Caki2 (cell line): ENCODE measurements around the gene DUSP8. TPM values are rescaled to one million over a fixed set of nuclear protein-coding genes. Genes with fewer than 3 reads are reported as not detected.

ENCODE experiments used
- DNase-seq: peaks from one replicate; pipeline ENCODE4 v3.0.0-alpha.2; 2015; ENCODE audit warnings: low read depth
- in situ Hi-C: cut with HindIII; loops from 2 replicates; pipeline ENCODE4 v1.10.0; 2016; ENCODE audit warnings: low sequenced_read_pairs, low pct_unique_long_range_greater_than_20kb, mixed read lengths
- total RNA-seq: library from RNA; depleted of rRNA; stranded (reverse); fragments of >200 nt; shearing (Covaris generic); gene quantifications from 2 replicates; pipeline ENCODE4 v1.2.3, GENCODE V29; 2014; ENCODE audit warnings: low replicate concordance

Gene DUSP8
- total RNA-seq, 1 experiment from 2014 or later = 0.07 TPM

DNA sequence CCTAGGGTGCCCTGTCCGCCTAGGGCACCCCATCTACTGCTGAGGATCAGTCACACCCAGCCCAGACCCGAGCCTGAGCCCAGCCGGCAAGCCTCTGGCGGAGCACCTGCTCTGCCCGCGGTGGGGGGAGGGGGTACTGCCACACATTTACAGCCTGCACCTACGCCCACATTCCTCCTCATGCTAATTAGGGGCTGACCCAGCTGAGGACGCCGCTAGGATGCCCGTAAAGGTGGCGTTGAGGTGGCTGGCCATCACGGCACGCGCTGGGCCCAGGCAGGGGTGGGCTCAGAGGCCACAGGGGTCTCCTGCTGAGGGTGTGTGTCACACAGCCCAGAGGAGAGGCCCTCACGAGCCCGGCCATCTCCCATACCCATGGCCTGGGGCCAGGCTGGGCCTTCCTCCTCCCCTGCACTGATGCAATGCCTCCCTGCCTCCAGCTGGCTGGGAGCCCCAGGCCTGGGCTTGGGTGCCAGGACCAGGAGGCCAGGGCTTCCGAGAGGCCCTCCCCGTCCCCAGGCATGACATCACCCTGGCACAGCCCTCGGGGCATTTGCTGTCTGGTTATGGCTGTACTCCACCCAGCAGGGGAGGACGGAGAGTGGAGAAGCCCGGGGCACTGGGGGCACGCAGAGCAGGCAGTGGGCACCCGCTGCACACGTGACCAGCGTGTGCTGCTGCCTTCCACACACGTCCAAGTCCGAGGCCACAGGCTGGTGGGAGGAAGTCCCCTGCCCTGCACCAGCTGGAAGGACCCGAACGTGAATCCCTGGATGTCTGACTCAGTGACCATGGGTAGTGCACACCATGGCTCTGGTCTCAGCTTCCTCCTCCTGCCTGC is 12.7 kb downstream of the DUSP8 start:
- peak; percentile 93 for DNase-seq
- in situ Hi-C loops = no loop called here

DNA sequence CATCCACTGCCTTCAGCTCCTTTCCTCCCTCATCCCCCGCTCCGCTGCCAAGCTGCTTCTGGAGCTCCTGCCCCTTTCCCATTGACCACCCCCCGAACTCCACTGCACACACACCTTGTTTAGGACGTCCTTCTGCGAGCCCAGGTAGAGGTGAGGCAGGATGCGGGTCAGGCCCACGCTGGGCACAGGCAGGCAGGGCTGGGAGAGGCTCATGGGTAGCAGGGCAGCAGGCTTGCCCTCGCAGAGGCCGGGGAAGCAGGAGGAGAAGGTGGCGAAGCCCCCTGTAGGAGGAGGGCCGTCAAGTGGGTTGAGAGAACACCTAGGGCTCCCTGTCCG is 13.3 kb downstream of the DUSP8 start:
- in situ Hi-C loops = no loop called here
- DNase-seq = no peak

DNA sequence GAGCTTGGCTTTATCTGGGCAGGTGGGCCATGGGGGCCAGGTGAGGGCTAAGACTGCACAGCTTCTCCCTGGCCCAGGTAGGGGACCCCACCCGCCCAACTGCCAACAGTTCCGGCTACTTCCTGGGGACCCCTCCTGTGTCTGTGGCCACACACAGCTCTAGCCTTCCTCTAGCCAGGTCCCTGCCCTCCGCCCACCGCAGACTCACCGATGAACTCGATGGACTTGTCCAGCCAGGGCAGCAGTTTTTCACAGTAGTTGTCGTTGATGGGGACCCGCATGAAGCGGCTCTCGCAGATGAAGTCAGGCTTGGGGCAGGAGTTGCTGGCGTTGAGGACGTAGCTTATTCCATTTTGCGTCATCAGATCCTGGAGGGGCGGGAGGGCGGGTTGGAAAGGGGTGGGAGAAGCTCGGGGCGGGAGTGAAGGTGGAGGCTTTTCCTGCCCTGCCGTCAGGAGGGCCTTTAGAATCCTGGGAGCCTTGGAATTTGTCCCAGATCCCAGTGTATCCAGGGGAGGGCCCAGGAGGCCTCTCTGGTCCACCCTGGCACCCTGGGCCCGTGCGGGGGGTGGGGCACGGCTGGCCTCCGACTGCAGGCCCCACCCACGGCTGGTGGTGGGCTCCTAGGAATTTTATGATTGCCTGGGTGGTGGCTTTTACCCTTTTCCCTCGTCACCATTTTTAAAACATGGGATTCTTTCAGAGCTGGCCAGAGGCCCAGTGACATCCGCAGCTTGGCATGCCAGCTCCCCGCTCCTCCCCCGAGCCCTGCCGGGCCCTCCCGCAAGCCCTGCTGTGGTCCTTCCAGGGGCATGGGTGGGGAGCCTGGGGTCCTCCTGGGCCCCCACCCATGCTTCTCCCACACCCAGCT is 13.9 kb downstream of the DUSP8 start:
- DNase-seq = peak; percentile 74
- in situ Hi-C loops = no loop called here

DNA sequence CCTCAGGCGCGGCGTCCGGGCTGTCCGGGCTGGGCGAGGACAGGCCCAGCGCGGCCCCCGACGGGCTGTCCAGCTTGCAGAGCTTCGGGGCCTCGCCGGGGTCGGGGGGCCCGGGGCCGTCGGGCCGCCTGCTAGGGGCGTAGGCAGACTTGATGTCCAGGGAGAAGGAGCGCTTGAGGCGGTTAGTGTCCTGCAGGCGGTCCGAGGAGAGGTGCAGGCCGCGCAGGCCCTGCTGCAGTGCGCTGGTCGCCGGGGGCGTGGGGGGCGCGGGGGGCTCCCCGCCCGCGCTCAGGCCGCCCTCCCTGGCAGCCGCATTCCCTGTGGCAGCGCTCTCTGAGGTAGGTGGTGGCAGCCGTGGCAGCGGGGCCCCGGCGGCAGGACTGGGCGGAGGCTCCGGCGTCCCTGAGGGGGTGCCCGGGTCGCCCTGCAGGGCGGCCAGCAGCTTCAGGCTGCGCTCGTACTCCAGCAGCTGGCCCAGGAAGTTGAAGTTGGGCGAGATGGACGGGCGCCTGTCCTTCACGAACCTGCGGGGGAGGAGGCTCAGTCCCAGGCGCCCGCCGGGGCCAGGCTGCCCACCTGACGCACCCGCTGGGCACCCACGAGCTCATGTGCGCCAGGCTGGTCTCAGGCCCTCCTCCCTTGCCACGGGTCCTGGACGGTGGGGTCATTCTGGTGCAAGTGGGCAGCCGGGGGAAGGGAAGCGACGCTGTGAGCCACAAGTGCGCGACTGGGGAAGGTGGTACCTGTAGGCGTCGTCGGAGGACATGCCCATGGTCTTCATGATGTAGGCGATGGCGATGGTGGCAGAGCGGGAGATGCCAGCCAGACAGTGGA is 14.8 kb downstream of the DUSP8 start:
- in situ Hi-C loops = no loop called here
- DNase-seq = no peak

DNA sequence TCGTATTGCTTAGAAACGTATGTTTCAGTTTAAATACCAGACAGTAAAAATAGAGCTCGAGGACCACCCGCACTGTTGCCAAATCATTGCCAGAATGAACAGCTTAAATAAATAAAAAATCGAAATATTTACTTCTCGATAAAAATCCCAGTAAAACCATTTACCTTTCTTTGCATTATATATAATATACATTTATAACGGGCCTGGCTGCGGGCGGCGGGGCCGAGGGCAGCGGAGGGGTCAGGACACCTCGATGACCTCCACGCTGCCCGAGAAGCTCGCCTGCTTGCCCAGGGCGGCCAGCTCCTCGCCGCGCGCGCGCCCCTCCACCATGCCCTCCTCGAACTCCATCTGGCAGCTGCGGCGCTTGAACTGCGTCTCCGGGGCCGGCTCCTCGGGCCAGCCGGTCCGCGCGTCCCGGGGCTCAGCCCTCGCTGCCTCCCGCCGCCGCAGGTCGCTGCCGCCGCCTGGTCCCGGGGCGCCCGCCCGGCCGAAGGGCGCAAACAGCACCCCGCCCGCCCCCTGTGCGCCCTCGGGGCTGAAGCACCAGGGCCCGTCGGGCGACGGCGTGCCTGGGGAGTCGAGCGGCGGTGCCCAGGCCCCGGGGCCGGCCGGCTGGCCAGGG is 15.7 kb downstream of the DUSP8 start:
- DNase-seq = no peak
- in situ Hi-C loops = no loop called here

DNA sequence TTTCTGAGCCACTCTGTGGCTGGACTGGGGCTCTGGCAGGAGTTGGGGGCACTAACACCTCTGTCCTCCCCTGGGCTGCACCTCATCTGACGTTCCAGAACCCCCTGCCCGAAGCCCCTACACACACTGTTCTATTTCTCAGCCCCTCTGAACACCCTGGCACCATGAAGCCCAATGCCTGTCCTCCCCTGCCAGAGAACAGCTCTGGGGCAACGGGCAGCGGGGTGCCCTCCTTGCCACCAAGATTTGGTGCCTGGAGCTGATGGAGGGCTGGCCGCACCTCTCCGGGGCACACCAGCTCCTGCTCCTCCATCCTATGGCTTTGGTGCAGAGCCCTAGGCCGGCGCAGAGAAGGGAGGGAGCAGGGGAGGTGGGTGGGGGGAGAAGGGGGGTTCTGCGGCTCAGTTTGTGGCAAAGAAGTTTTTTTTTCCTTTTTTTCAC is 16.3 kb downstream of the DUSP8 start:
- DNase-seq = no peak
- in situ Hi-C loops = no loop called here

DNA sequence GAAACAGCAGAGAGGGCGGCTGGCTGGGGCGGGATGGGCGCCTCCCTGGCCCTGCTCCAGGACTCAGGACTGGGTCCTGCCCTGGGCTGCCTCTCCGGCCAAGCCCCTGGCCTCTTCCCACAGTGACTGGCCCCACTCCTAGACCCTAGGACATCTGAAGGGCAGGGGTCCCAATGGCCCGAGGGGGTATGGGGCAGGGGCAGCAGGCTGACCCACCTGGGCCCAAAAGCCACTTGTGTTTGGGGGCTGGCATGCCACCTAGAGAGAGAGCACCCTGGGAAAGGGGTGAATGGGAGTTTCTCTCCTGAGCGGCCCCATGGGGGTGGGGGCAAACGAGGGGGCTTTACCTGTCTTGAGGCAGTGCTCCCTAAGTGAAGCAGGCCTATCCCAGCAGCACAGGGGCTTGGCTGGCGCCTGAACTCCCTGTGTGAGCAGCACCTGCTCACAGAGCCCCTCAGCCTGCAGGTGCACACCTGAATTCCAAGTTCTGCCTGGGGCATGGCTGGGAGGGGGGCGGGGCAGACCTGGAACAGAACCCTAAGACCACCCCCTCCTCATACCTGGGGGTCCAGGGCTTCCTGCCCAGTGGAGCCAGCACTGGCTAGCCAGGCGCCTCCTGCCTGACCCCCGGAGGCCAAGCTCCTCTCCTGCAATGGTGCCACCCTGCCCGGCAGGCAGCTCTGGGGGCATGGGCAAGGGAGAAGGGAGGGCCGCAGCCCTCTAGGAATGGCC is 16.9 kb downstream of the DUSP8 start:
- no peak for DNase-seq
- in situ Hi-C loops = no loop called here

DNA sequence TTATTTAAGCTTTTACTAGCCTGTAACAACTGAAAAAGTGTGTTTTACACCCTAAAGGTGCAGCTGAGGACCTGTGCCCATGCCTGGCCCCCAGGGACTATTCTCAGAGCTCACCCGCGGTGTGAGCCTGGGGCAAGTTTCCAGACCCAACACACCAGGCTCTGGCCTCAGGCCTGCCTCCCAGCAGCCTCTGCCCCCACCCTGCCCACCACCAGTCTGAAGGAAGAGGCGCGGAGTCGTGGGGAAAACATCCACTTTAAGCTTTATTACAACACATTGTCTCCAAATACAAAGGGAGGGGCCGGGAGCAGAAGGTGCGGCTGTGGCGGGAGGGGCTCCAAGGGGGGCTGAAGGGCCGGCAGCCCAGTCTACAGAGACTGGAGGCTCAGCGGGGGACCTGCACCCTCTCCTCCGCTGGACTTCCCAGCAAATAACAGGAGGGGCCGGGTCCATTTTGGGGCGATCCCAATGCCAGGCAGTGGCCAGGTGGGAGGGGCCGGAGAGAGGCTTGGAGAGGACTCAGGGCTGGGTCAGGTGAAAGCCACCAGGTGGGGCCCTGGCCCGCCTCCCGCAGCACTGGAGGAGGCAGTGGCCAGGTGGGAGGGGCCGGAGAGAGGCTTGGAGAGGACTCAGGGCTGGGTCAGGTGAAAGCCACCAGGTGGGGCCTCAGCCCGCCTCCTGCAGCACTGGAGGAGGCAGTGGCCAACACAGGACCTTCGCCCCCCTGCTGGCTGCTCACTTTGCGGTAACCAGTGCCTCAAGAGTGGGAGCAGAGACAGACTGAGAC is 18.1 kb downstream of the DUSP8 start:
- no peak for DNase-seq
- in situ Hi-C loops = no loop called here

DNA sequence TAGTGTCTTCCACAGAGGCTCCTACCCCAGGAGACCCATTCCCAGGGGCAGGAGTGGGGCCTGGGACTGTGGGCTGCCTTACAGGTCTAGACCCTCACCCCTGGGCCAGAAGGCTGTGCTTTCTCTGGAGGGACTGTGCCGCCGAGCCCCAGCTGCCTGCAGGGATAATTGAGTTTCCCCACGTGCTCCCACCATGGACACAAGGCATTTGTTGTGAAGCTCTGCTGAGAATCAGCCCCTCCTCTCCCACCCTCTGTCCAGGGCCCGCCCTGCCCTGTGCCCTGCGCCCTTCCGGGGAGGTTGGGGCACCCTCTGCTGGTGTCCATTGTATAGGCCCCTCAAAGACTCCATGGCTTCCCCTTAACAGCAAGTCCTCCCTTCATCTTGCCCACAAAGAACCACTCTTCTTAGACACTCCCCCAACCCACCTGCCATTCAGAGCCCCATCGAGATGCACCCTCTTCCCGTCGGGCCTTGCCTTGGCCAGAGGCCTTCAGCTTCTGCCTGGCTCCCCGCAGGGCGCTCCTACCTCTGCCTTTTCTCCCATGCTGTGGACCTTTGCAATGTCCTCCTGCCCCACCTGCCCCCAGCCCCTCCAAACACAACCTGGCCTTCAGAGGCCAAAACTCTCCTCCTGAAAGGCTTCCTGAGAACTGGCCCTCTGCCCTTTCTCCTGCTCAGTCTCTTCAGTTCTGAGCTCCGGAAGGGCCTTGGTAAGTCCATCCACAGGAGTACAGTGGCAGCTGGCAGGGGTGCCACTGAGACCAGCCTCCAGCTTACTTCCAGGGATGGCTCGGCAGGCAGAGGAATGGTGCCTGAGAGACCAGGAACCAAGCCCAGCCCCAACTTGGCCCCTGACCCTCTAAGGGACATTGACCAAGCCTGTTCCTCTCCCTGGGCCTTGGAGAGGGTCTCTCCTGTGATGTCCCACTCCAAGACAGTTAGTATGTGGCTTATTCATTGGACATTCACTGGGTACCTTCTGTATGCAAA is 22.4 kb downstream of the DUSP8 start:
- in situ Hi-C loops = no loop called here
- DNase-seq = no peak

DNA sequence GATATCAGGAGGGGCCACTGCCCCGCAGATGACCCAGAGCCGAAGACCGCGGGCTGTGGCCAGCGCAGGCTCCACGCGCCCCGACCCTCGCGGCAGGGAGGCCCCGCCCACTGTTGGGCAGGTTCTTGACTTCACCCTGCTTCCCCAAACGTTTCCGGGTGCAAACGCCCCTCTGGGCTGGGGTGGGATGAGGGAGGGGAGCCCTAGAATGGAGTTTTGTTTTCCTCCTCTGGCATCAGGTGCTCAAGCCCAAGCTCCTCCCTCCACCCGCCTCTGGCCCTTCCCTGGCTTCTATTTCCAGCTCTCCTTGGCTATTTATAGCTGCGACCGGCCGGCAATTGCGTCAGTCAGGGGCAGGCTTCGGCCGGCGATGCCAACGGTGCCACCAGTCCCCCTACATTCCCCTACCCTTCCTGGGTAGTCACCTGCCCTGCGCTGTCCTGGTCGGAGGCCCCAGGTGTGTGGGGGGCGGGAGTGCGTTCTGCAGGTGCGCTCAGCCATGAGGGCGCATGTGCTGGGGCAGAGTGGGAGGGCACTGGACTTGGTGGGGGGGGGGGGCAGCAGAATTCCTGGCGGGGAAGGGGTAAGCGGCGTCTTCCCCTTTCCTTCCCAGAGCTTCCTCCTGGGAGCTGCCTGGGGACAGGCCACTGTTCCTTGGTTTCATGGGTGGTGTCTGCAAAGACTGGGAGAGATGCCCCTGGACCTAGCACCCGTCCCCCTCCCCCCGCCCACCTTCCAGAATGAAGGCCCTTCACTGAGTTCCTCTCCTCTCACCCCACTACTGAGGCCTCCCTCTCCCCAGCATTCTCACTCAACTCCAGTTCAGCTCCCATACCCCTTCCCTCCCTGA is 23.6 kb downstream of the DUSP8 start:
- in situ Hi-C loops = no loop called here
- peak; percentile 57 for DNase-seq

DNA sequence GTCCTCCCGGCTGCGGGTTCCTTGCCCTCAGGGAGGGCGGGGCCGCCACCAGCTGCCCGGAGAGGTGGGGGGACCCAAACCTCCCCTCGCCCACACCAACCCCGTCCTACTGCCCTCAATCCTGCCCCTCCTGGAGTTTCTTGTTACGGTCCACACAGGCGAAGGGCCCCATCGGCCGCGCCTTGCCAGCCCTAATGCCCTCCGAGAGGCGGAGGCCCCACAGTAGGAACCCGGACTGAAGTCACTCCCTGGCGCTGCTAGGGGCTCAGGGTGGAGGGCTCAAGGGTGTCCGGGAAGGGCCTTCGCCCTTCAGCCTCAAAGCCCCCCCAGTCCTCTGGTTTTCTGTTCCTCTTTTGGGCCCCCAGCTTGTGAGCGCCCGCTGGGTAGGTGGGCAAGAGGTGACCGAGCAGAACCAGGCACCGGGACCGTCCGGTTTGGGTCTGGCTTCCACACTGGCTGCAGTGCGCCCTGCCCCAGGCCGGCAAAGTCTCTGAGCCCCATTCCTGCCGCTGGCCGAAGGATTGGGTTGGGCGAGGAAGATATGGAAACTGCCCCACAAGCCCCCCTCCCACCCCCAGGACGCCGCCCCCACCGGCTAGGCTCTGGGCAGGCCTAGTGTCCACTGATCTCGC is 24.5 kb downstream of the DUSP8 start:
- no peak for DNase-seq
- in situ Hi-C loops = no loop called here

DNA sequence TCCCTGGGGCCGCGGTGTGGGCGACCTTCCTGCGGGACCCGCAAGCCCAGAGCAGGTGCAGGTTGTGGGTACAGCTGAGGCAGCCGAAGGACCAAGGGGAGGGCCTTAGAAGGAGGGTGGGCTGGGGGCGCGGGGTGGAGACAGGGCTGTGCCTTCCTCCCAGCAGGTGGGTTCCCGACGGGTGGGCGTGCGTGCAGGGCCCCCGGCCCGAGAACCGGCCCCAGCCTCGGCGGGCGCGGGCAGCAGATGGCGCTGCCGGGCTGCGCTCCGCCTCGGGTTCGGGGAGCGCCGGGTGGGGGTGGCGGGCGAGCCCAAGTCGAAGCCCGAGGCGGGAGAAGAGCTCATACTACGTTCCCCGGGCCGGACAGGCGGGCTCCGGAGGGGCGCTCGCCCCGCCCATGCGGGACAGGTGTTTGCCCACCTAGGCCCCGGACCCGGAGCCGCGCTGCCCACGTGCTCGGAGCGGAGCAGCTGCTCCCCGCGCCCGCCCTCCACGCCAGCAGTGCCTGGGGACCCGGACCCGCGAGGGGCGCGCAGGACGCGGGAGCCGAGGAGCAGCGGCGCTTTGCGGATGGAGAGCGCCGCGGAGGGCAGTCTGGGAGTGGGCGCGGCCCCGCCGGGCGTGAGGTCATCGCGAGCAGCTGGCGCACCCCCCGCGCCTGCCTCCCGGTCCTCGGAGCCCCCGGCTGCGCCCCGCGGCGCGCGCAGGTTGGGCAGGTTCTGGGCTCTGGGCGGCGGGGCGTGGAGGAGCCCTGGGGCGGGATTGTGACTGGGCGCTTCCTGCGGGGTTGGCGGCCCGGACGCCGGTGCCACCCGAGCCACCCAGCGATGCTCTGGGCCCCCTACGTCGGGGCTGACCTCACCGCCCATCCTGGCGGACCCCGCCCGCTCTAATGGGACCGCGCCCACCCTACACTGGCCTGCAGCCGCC is 25.3 kb downstream of the DUSP8 start:
- in situ Hi-C loops = no loop called here
- DNase-seq = peak; percentile 55

DNA sequence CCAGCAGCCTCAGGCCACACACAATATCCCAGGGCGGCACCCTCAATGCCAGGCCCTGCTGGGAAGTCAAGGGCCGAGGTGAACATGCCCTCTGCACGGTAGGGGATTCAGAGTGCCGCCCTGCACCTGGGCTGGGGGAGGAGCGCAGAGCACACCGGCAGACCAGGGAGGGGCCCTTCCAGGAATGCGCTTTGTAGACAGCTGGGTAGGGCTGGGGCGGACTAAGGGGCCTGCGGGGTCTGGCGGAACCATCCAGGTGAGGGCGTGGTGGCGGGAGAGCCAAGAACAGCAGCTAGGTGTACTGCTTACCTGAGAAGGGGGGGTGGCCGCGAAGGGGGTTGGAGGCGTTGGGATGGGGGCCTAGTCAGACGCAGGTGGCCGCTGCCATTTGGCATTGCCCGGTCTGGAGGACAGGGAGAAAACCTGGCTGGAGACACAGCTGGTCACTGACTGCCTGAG is 26.0 kb downstream of the DUSP8 start:
- in situ Hi-C loops = no loop called here
- no peak for DNase-seq

DNA sequence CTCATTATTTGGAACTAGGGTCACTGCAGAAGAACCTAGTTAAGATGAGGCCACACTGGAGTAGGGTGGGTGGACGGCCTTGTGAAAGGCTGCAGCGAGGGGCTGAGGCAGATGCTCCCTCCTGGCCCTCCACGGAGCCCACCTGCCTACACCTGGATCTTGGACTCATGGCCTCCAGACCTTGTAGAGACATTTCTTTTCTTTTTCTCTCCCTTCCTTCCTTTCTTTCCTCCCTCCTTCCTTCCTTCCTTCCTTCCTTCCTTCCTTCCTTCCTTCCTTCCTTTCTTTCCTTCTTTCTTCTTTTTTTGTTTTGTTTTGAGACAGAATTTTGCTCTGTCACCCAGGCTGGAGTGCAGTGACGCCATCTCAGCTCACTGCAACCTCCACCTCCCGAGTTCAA is 26.6 kb downstream of the DUSP8 start:
- in situ Hi-C loops = no loop called here
- no peak for DNase-seq
